Astrocyte (in vitro differentiated cells and primary cell): ENCODE data around the gene GLRX5.

Experiments used
- EZH2 ChIP-seq: IDR thresholded peaks from 2 replicates; pipeline ENCODE4 v1.6.1; 2012; ENCODE audit warnings: mild to moderate bottlenecking, low read length, inconsistent platforms; ENCODE audit not compliant: insufficient read depth
- TF ChIP-seq, protein P1 (sequence below): IDR thresholded peaks from 2 replicates; pipeline ENCODE4 v1.5.1; 2011; ENCODE audit warnings: low read depth, mild to moderate bottlenecking, inconsistent platforms, low read length, moderate library complexity; ENCODE audit not compliant: insufficient read depth

- TF ChIP-seq, protein P1, sequence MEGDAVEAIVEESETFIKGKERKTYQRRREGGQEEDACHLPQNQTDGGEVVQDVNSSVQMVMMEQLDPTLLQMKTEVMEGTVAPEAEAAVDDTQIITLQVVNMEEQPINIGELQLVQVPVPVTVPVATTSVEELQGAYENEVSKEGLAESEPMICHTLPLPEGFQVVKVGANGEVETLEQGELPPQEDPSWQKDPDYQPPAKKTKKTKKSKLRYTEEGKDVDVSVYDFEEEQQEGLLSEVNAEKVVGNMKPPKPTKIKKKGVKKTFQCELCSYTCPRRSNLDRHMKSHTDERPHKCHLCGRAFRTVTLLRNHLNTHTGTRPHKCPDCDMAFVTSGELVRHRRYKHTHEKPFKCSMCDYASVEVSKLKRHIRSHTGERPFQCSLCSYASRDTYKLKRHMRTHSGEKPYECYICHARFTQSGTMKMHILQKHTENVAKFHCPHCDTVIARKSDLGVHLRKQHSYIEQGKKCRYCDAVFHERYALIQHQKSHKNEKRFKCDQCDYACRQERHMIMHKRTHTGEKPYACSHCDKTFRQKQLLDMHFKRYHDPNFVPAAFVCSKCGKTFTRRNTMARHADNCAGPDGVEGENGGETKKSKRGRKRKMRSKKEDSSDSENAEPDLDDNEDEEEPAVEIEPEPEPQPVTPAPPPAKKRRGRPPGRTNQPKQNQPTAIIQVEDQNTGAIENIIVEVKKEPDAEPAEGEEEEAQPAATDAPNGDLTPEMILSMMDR = no peak
- TF ChIP-seq EZH2 = no peak
Measured at GRCh38 chr14:95536671-95537070, 1.8 kb downstream of the GLRX5 start.
